ENCODE data around the gene SERPINB13. TPM values are rescaled to one million over a fixed set of nuclear protein-coding genes. Genes with fewer than 3 reads are reported as not detected.

The SERPINB13 gene, protein sequence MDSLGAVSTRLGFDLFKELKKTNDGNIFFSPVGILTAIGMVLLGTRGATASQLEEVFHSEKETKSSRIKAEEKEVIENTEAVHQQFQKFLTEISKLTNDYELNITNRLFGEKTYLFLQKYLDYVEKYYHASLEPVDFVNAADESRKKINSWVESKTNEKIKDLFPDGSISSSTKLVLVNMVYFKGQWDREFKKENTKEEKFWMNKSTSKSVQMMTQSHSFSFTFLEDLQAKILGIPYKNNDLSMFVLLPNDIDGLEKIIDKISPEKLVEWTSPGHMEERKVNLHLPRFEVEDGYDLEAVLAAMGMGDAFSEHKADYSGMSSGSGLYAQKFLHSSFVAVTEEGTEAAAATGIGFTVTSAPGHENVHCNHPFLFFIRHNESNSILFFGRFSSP
- not detected for total RNA-seq
- long read RNA-seq, result 0 reads

DNA sequence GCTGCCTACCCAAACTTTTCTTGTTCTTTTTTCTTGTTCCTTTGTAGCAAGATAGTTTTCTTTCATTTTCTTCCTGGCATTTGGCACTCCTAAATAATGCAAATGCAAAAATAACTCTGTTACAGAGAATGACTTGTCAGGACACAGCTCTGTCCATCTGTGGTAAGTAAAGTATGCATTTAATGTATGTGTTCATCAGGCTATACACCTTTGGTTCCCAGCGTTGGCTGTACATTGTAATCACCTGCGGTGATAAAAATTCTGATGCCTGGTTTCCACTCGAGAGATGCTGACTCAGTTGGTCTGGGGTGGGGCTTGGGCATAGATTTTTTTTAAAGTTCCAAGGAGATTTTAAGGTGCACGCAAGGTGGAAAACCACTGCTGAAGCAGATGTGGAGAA lies at the start of gene SERPINB13:
SERPINB13 (plus strand) TSS at position 378 of the 400 bp plus-strand sequence. CDS start 1,325 bp downstream, outside the sequence.
- DNase-seq (ENCODE audit: low spot score), result no peak

DNA sequence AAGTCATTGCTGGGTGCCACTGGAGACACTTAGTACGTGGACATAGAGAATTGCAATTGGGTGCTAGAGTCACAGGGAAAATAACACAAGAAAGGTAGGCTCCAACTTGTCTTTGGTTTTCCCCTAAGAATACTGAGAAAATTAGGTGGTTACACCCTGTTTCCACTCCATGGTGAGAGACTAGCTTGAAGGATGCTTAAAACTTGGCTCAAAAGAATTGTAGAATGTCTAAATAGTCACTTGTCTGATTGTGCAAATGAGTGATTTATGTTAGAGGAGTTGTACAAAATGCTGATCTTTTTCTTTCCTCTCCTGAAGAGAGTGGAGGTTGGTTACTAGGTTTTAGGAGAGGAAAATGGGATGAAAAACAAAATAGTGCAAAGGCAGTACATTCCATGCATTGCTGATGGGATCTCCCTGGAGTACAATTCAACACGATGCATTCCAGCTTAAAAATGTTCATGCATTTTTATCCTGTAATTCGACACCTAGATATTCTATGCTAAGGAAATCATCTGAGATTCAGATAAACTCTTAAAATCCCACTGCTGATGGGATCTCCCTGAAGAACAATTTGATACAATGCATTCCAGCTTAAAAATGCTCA lies 47.1 kb upstream of the SERPINB13 start:
- DNase-seq (ENCODE audit: low spot score), result no peak

DNA sequence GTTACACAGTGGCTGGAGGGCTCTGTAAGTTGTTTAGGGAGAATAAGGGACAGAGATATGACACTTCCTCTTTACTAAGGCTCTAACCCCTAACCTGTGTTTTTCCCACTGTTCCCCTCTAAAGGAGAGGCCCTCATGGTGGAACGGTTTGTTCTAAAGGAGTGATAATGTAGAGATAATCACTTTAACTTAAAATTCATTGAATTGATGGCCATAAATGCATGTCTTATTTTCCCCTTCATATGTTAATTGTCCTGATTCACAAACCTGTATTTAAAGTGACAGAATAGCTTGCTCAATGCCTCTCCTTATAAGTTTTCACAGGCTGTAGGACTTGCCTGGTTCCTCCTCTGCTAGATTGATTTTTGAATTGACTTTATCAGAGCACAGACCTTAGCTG lies 45.1 kb upstream of the SERPINB13 start, which contains the start of gene SERPINB12:
SERPINB12 (plus strand) TSS at position 301 of the 400 bp plus-strand sequence. CDS start 13,791 bp downstream, outside the sequence.
- DNase-seq (ENCODE audit: low spot score), result no peak

DNA sequence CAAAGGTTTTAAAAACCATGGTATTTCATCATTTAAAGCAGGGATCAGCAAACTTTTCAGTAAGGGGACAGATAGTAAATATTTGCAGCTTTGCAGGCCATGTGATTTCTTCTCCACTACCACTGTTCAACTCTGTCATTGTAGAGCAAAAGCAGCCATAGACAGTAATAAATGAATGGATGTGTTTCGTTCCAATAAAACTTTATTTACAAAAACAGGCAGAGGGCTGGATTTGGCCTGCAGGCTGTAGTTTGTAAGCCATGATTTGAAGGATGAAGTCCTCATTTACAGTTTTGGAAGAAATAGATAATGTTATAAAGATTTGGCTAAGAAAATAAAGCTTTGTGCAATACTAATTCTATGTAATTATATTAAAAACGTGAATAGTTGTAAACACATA lies 43.1 kb upstream of the SERPINB13 start:
- no peak for DNase-seq (ENCODE audit: low spot score)

DNA sequence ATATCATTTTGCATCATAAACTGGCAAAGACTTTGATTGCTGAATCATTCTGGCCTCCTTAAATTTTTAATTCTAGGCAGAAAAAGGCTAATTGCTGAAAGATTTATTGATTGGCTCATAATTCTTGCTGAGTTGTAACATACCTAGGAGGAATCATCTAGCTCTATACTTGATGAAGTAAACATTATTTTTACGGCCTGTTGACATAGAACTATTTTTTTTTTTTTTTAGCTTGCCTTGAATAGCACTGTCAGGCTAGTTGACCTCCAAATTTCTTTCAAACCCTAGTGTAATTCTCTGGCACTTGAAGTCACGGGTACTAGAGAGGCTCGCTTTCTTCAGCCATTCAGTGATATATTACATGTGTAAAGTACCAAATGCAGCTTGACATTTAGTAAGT lies 42.1 kb upstream of the SERPINB13 start:
- DNase-seq (ENCODE audit: low spot score), result no peak

DNA sequence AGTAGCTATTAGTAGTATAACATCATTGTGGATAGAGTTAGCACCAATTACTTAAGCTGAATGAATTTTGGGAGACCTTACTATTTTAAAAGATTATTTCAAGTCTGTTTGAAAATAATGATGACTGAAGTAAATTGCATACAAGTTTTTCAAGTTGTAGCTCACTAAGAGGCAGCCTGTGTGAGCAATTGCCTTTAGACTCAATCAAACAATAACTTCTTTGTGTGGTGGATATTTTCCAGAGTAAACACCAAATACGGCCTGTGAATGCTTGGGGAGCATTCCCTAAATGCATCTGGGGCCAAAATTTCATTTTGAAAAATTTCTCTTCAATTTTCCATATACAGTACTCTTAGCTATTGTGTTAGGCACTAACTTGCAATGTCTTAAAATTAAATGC lies 37.1 kb upstream of the SERPINB13 start:
- DNase-seq (ENCODE audit: low spot score), result no peak

DNA sequence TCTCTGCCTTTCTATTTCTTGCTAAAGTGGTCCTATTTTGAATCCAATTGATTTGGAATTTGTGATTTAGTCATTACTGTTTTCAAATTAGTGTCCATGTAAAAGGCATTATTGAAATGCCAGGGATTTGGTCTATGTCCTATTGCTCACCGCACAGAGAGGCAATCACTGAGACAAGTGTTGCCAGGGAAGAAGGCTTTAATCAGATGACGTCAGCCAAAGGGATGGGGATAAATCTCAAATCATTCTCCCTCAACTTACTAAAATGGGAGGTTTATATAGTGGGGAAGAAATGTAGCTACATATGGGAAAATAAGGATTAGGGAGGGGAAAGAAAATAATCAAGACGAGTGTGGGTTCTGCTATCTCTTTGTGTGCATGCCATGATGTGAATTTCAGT lies 35.4 kb upstream of the SERPINB13 start:
- no peak for DNase-seq (ENCODE audit: low spot score)

DNA sequence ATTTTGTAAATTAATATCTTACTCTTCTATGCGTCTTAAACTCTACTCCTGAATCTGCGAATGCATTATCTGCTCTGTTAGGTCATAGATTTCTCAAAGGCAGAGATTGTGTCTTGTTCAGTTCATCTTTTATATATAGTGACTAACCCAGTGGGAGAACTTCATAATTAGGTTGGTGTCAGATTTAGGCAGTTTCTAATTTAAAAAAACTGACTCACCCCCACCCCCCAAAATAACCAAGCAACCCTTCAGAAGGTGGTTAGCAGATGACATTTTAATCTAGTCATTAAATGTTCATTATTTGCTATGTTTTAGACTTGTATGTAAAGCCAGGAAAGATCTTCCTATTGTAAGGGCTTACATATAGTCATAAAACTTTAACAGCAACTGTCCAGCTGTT lies 34.6 kb upstream of the SERPINB13 start:
- no peak for DNase-seq (ENCODE audit: low spot score)

DNA sequence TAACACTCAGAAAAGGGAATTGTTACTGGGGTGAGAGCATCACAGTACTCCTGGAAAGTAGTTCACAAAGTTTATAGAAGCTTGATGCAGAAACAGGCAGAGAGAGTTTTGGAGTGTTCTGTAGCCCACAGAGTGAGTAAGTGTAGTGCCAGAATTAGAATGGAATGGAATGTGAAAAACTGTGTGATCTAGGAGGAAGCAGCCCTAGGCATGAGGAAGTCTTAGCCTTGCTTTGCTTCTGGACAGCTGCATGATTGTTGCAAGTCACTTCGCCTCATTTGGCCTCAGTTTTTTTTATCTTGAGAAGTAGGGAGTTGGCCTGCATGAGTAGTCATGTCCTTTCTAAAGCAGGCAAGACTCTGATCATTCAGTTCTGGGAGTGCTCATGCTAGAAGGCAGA lies 34.1 kb upstream of the SERPINB13 start:
- DNase-seq (ENCODE audit: low spot score), result no peak

DNA sequence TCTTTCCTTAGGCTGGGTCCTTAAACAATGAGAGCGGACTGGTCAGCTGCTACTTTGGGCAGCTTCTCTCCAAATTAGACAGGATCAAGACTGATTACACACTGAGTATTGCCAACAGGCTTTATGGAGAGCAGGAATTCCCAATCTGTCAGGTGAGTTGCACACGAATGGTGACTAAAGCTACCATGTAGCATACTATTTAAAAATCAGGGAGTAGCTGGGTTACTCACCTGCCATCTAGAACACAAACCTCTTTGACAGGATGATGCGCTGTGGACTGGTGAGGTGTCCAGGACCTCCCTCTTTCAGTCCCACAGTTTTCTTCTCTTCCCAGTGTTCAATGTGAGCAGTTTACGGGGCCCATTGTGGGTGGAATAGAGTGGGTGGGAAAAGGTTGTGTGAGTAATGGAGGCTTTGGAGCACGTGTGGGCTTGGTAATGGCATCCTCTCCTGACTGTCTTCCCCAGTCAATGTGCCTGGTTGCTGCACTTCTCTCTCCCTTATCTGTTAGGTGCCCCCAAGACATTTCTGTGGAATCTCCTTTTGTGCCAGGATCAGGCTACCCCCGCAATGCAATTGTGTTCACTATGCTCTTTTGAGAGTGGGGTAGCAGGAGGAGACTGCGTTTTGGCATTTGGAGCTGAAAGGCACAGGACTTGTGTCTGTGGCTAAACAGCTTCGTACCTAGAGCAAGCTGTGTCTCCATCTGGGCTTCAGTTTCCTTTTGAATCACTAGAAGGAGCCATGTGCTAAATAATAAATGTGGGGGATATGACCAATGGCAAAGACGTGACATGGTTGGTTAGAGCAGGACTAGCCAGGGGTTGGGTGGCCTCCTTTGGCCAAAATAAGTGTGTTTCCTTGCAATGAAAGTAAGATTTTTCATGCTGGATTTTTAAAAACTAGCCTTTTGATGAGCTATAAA lies 27.3 kb upstream of the SERPINB13 start:
- DNase-seq (ENCODE audit: low spot score), result no peak

DNA sequence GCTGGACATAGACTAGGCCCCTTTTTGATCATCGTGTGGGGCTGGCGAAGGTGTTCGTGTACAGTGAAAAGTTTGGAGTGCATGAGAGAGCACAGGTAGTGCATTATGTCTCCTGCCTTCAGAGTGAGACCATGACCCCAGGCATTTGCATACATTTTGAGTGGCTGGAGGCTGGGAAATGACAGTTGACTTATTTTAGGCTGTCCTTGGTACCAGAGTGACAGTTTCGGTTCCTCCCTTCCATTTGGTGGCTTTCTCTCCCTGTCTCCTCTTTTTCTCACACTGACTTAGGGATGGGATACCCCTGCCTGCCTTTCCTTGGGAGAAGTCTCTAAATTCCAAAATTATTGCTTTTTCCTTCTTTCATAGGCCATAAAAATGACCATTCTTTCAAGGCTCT lies 24.9 kb upstream of the SERPINB13 start:
- no peak for DNase-seq (ENCODE audit: low spot score)

DNA sequence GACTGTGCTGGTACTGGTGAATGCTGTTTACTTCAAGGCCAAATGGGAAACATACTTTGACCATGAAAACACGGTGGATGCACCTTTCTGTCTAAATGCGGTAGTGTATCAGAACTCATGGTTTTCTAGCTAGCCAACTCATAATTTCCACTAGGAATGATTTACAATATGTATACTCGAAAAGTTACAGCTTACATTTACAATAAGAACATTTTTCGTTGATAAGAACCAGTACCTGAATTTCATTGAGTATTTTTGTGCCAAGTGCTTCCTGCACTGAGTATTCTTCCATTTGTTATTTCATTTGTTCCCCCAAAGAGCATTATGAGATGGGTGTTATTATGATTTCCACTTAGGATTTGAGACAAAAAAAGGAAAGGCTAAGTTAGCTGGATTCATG lies 23.1 kb upstream of the SERPINB13 start:
- DNase-seq (ENCODE audit: low spot score), result no peak

DNA sequence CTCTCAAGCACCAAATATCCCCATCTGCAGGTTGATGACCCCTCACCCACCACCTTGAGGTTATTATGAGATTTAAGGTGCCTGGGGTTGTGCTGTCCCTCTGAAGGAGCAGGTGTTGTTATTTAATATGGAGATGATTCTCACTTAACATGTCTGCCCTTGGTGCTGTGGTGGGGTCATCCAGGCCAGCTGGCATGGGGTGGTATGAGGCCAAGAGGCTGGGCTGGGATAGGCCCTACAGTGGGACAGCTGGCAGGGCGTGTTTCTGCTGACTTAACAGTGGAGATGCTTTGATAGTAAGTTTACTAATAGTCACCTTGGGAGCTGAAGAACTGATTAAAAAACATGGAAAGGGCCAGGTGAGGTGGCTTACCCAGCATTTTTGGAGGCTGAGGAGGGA lies 22.6 kb upstream of the SERPINB13 start:
- no peak for DNase-seq (ENCODE audit: low spot score)

DNA sequence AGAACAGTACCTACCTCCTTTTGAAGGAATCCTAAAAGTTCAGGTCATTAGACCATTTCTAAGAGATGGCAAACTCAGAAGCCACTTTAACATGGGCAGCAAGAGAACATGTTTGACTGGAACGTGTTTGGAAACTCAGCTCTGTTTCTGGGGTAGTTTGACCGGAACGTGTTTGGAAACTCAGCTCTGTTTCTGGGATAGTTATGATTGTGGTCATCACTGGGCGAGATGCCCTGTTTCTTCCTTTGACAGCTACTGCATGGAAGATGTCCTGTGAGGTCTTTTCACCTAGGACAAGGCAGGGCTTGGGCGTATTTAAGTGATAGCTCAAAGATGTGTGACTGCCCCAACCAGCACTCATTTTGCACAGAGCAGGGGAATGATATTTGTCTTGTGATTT lies 19.9 kb upstream of the SERPINB13 start:
- no peak for DNase-seq (ENCODE audit: low spot score)

DNA sequence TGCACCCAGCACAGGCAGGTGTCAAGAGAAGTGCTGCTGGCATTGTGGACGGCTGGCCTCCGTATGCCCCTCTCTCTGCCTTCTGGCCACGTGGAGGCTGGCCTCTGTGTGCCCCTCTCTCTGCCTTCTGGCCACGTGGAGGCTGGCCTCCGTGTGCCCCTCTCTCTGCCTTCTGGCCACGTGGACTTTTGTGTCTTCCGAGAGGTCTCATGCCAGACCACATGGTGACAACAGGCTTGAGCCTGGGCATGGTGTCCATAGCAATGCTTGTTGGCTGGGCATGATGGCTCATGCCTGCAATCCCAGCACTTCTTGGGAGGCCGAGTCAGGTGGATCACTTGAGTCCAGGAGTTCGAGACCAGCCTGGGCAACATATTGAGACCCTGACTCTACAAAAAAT lies 19.3 kb upstream of the SERPINB13 start:
- no peak for DNase-seq (ENCODE audit: low spot score)

DNA sequence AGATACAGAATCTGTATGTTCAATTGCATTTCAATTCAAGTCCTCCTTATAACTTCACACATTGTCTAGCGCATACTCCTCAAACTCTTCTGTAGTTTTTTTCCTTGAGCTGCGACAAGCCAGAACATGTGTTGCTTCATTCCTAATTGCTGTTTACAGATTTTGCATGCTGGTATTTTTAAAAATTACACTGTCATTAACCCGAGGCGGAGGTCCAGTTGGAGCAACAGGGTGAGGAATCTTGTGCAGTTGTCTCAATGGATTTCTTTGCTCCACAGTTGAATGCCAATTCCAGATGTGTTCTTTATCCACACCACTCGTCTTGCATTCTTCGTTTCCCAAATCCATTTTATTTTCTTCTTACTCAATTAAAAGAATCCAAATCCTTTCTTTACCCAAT lies 16.4 kb upstream of the SERPINB13 start:
- DNase-seq (ENCODE audit: low spot score), result no peak

DNA sequence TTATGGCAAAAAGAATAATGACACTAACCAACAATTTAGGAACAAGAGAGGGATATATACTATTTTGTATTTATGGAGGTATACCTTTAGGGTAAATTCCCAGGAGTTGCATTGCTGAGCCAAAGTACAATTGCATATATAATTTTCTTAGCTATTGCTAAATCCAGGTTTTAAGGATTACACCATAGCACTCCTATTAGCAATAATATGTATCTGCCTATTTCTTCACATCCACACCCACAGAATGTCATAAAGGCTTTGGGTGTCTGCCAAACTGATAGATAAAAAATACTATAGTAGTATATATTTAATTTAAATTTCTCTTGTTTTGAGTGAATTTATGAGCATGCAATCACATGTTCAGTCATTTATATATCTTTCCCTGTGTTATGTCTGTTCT lies 11.5 kb upstream of the SERPINB13 start:
- no peak for DNase-seq (ENCODE audit: low spot score)

DNA sequence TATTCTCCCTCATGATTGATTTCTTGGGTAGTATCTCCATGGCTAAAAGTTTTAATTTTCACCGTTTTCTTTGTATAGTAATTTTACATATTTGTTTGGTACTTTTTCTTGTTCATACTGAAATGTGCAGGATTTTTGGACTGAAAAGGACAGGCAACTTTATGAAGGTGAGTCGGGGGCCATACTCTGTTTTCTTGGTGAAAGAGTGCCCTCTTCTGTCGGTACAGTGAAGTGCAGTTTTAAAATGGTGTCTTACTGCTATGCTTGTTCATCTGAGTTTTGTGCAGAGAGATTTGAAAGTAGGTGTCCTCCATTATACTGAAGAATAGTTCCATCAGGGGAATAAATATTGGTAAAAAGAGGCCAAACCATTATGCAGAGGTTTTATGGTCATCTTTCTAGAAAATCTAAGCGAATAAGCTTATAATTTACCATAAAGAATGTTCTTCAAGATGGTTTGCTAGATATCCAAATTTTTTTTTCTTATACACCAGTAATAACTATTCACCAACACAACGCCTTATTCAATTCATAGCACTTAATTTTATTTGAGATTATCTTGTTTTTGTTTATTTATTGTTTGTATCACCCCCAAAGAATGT lies 8.7 kb upstream of the SERPINB13 start:
- DNase-seq (ENCODE audit: low spot score), result no peak

DNA sequence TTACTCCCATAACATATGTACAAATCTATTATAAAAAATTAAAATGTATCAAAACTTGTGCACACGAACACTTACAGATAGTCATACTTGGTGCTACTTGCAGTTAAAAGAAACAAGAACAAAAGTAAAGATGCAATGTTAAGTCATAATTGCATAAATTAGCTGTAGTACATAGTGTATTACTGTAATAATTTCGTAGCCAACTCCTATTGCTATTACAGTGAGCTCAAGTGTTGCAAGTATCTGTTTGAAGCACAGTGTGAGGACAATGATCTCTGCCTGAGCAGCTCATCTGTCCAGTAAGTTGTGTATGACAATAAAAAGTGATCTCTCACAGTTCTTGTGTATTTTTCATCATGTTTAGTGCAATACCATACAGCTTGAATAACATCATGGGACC lies 7.5 kb upstream of the SERPINB13 start:
- DNase-seq (ENCODE audit: low spot score), result no peak

DNA sequence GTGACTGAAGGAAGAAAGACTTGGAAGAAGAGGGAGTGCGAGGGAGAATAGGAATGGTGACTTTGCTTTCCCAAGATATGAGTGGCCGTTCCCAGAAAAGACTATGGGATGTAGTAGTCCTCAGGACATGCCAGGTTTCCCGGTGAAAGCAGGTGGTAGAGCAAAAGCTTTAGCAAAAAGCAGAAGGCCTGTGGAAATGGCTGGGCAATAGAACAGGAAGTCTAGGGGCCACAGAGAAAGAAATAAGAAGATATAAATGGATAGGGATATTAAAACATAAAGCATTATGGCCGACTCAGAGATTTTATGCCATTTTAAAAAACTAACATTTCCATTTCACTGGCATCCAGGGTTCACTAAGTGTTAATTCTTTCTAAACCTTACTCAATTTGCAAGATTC lies 1.2 kb upstream of the SERPINB13 start:
- DNase-seq (ENCODE audit: low spot score), result no peak

DNA sequence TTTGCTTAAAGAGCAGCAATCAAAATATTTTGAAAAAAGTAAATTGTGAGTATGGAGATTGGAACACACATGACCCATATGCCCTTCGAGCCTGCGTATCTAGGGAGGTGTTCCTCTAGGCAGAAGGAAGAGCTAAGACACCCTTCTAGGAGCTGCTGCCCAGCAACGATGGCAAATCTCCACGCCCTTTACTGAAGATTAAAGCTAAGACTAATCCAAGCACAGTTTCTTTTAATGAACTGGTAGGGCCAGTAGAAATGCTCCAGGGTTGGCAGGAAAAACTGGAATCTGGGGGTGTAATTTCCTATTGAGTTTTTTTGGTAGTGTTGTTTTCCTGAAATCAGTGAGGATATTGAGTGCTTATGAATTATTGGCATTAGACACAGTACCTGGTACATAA lies 712 bp upstream of the SERPINB13 start:
- DNase-seq (ENCODE audit: low spot score), result no peak

All from mesenteric fat pad (tissue), 1 donor.